ENCODE results near the gene PTPRD. TPM values are rescaled to one million over a fixed set of nuclear protein-coding genes. Genes with fewer than 3 reads are reported as not detected.
"Not testable (repeated sequence)": the region's sequence is repeated elsewhere in the genome, so short reads cannot be mapped to it uniquely, and the experiment has no call there.

PTPRD gene
- total and polyA plus RNA-seq, 2 donors: 2.2 to 13.5 TPM

DNA sequence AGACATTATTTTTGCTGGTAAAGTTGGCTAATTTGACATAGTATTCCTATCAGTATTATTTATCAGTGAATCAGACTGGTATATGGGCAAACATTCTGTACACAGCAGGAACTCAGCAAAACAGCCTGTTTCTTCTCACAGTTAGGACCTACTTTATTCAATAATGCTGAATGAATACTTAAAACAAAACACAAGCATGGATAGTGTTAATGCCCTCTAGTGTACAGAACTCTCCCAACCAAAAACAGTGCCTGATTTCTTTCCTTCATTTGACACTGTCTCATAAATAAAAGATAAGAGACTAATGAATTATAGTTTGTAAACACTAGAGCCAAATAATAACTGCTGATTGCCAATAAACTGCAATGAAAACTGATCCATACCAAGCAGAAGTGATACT lies 1113.3 kb downstream of the PTPRD start:
- Histone ChIP-seq H3K27me3 (ENCODE audit: control insufficient read depth in 2 of 2, insufficient read depth in 1 of 2, low read length in 1 of 2) (no peaks in the 10 kb centered on the region), H3K4me3 (ENCODE audit: low read length in 2 of 2) (no peak overlapping the region), H3K9me3 (ENCODE audit: control insufficient read depth in 2 of 2, insufficient read depth in 1 of 2, low read length in 1 of 2) (peaks cover 0 to 7% of the 10 kb centered on the region in 2 donors), H3K27ac (ENCODE audit: low read depth in 1 of 2, low read length in 1 of 2) (no peak overlapping the region), H3K36me3 (ENCODE audit: control insufficient read depth in 2 of 2, insufficient read depth in 2 of 2, low read length in 1 of 2) (no peaks in the 10 kb centered on the region), H3K4me1 (ENCODE audit: control insufficient read depth in 2 of 2, insufficient read depth in 2 of 2, low read length in 2 of 2) (no peaks in the 10 kb centered on the region)
- no peak for DNase-seq (ENCODE audit: low read depth in 6 of 9, low spot score in 9 of 9)

DNA sequence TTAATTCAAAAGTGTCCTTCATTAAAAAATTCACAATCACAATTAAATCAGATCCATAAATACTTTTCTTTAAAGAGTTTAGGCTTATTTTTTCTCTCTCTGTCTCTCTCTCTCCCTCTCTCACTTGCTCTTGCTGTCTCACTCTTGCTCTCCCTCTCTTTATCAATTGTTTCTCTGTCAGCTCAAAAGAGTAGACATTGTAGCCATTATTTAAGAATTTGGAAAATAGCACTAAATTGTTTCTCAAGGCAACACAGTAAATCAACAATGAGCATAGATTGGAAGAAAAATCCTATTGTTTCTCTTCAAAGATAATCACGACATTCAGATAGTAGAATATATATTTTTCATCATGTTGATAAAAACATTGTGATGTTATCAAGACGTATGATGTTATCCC lies 1114.0 kb downstream of the PTPRD start:
- H3K27me3 ChIP-seq (ENCODE audit: control insufficient read depth in 2 of 2, insufficient read depth in 1 of 2, low read length in 1 of 2): no peaks in the 10 kb centered on the region
- H3K4me3 ChIP-seq (ENCODE audit: low read length in 2 of 2): no peak overlapping the region
- H3K4me1 ChIP-seq (ENCODE audit: control insufficient read depth in 2 of 2, insufficient read depth in 2 of 2, low read length in 2 of 2): no peaks in the 10 kb centered on the region
- H3K9me3 ChIP-seq (ENCODE audit: control insufficient read depth in 2 of 2, insufficient read depth in 1 of 2, low read length in 1 of 2): peaks cover 0 to 7% of the 10 kb centered on the region in 2 donors
- no peaks in the 10 kb centered on the region for H3K36me3 ChIP-seq (ENCODE audit: control insufficient read depth in 2 of 2, insufficient read depth in 2 of 2, low read length in 1 of 2)
- WGBS: 82% methylated on average over 2 of the region's 2 CpGs
- no peak overlapping the region for H3K27ac ChIP-seq (ENCODE audit: low read depth in 1 of 2, low read length in 1 of 2)
- DNase-seq (ENCODE audit: low read depth in 6 of 9, low spot score in 9 of 9): no peak

DNA sequence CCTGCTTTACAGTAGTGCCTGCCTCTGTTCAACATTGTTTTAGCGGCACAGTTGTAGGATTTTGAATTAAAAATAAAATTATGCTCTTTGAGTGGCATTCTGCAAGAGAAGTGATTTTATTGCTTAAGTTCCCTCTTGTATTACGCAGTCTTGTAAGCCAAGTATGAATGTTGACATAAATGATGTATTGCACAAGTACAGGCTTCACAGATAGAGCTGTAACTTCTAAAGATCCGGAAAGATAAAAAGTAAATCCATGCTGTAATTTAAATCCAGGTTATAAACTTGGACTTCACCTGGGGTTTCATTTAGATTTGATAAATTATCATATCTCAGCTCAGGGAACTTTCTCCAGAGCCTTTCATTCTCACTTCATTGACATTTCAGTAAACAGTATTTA lies 1114.7 kb downstream of the PTPRD start:
- no peaks in the 10 kb centered on the region for H3K36me3 ChIP-seq (ENCODE audit: control insufficient read depth in 2 of 2, insufficient read depth in 2 of 2, low read length in 1 of 2)
- DNase-seq (ENCODE audit: low read depth in 6 of 9, low spot score in 9 of 9): no peak
- H3K27me3 ChIP-seq (ENCODE audit: control insufficient read depth in 2 of 2, insufficient read depth in 1 of 2, low read length in 1 of 2): no peaks in the 10 kb centered on the region
- H3K27ac ChIP-seq (ENCODE audit: low read depth in 1 of 2, low read length in 1 of 2): no peak overlapping the region
- H3K4me1 ChIP-seq (ENCODE audit: control insufficient read depth in 2 of 2, insufficient read depth in 2 of 2, low read length in 2 of 2): no peaks in the 10 kb centered on the region
- 84% methylated on average over 3 of the region's 3 CpGs for WGBS
- peaks cover 0 to 7% of the 10 kb centered on the region in 2 donors for H3K9me3 ChIP-seq (ENCODE audit: control insufficient read depth in 2 of 2, insufficient read depth in 1 of 2, low read length in 1 of 2)
- no peak overlapping the region for H3K4me3 ChIP-seq (ENCODE audit: low read length in 2 of 2)

DNA sequence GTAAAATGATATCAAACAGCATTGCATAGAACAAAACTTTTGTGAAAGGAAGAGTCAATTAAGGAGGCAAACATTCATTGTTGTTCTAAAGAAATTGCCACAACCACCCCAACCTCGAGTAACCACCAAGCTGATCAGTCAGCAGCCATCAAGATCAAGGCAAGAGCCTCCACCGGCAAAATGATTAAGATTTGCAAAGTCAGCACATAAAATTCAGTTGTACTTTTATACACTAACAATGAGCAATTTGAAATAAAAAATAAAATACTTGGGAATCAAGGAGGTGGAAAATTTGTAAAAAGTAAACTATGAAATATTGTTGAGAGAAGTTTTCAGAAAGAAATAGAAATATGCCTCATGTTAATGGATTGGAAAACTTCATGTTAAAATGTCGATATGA lies 1118.5 kb downstream of the PTPRD start:
- 49% methylated on average over 3 of the region's 3 CpGs for WGBS
- Histone ChIP-seq H3K36me3 (ENCODE audit: control insufficient read depth in 2 of 2, insufficient read depth in 2 of 2, low read length in 1 of 2) (no peaks in the 10 kb centered on the region), H3K9me3 (ENCODE audit: control insufficient read depth in 2 of 2, insufficient read depth in 1 of 2, low read length in 1 of 2) (peaks cover 0 to 7% of the 10 kb centered on the region in 2 donors), H3K4me3 (ENCODE audit: low read length in 2 of 2) (no peak overlapping the region), H3K27me3 (ENCODE audit: control insufficient read depth in 2 of 2, insufficient read depth in 1 of 2, low read length in 1 of 2) (no peaks in the 10 kb centered on the region), H3K4me1 (ENCODE audit: control insufficient read depth in 2 of 2, insufficient read depth in 2 of 2, low read length in 2 of 2) (no peaks in the 10 kb centered on the region), H3K27ac (ENCODE audit: low read depth in 1 of 2, low read length in 1 of 2) (no peak overlapping the region)
- no peak for DNase-seq (ENCODE audit: low read depth in 6 of 9, low spot score in 9 of 9)

DNA sequence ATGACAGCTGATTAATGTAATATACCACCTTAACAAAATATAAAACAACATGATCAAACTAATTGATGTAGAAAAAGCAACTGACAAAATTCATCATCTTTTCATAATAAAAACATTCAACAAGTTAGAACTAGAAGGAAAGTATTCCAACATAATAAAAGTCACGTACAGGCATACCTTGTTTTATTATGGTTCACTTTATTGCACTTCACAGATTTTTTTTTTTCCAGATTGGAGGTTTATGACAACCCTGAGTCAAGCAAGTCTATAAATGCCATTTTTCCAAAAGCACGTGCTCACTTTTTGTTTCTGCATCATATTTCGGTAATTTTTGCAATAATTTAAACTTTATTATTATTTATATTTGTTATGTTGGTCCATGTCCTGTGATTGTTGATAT lies 1120.3 kb downstream of the PTPRD start:
- 92% methylated on average over 3 of the region's 3 CpGs for WGBS
- Histone ChIP-seq H3K4me3 (ENCODE audit: low read length in 2 of 2) (no peak overlapping the region), H3K27me3 (ENCODE audit: control insufficient read depth in 2 of 2, insufficient read depth in 1 of 2, low read length in 1 of 2) (no peaks in the 10 kb centered on the region), H3K27ac (ENCODE audit: low read depth in 1 of 2, low read length in 1 of 2) (no peak overlapping the region), H3K4me1 (ENCODE audit: control insufficient read depth in 2 of 2, insufficient read depth in 2 of 2, low read length in 2 of 2) (no peaks in the 10 kb centered on the region), H3K36me3 (ENCODE audit: control insufficient read depth in 2 of 2, insufficient read depth in 2 of 2, low read length in 1 of 2) (no peaks in the 10 kb centered on the region), H3K9me3 (ENCODE audit: control insufficient read depth in 2 of 2, insufficient read depth in 1 of 2, low read length in 1 of 2) (peaks cover 0 to 7% of the 10 kb centered on the region in 2 donors)
- DNase-seq (ENCODE audit: low read depth in 6 of 9, low spot score in 9 of 9): no peak

DNA sequence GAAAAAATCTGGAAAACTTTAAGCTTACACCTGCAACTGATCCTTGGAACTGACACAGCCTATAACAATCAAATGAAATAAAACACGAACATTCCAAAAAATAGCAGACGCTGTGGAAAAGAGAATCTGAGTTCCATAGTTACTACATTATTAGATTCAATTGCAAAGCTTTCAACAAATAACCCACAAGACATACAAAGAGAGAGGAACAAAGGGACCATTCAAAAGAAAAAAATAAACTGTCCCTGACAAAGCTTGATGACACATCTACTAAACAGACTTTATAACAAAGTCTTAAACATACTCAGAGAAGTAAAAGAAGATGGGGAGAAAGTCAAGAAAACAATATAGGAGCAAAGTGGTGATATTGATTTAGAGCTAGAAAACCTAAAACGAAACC lies 1123.6 kb downstream of the PTPRD start:
- Histone ChIP-seq H3K27ac (ENCODE audit: low read depth in 1 of 2, low read length in 1 of 2) (no peak overlapping the region), H3K27me3 (ENCODE audit: control insufficient read depth in 2 of 2, insufficient read depth in 1 of 2, low read length in 1 of 2) (no peaks in the 10 kb centered on the region), H3K4me1 (ENCODE audit: control insufficient read depth in 2 of 2, insufficient read depth in 2 of 2, low read length in 2 of 2) (no peaks in the 10 kb centered on the region), H3K9me3 (ENCODE audit: control insufficient read depth in 2 of 2, insufficient read depth in 1 of 2, low read length in 1 of 2) (no peaks in the 10 kb centered on the region), H3K4me3 (ENCODE audit: low read length in 2 of 2) (no peak overlapping the region), H3K36me3 (ENCODE audit: control insufficient read depth in 2 of 2, insufficient read depth in 2 of 2, low read length in 1 of 2) (no peaks in the 10 kb centered on the region)
- 94% methylated on average over 3 of the region's 3 CpGs for WGBS
- no peak for DNase-seq (ENCODE audit: low read depth in 6 of 9, low spot score in 9 of 9)

DNA sequence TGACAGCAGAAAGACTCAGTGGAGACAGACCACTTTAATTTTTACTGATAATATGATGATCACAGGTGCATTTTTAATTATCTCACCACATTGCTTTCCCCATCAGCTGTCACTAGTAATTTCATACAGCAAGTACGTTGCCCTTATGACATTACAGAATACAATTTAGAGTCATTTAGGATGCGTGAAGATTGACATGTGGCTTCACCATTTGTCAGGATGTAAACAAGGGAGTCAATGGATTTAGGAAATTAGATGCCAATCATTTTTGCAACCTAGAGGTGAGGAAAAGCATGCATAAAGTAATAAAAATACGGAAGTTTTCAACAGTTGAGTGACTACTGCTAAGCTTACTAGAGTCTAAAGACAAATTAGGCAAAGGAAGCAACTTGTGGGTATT lies 1129.6 kb downstream of the PTPRD start:
- Histone ChIP-seq H3K9me3 (ENCODE audit: control insufficient read depth in 2 of 2, insufficient read depth in 1 of 2, low read length in 1 of 2) (no peaks in the 10 kb centered on the region), H3K27me3 (ENCODE audit: control insufficient read depth in 2 of 2, insufficient read depth in 1 of 2, low read length in 1 of 2) (no peaks in the 10 kb centered on the region), H3K4me1 (ENCODE audit: control insufficient read depth in 2 of 2, insufficient read depth in 2 of 2, low read length in 2 of 2) (no peaks in the 10 kb centered on the region), H3K36me3 (ENCODE audit: control insufficient read depth in 2 of 2, insufficient read depth in 2 of 2, low read length in 1 of 2) (no peaks in the 10 kb centered on the region), H3K27ac (ENCODE audit: low read depth in 1 of 2, low read length in 1 of 2) (no peak overlapping the region), H3K4me3 (ENCODE audit: low read length in 2 of 2) (no peak overlapping the region)
- no peak for DNase-seq (ENCODE audit: low read depth in 6 of 9, low spot score in 9 of 9)
- 65% methylated on average over 3 of the region's 3 CpGs for WGBS

DNA sequence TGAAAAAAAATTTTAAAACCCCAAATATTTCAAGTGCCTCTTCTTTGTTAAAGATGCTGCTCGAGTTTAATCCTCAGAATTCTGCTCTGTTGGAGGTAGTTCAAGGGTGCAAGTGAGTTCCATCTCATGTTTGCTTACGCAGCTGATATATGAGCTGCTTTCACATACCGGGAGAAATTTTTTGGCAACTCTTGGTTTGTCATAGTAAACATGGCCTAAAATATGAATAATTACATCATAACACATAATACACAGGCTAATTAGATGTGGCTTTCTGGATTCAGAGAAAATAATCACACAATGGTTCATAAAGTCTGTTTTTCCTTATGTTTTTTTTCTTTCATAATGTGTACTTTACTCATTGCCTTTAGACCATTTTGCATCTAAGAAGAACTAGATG lies 1134.1 kb downstream of the PTPRD start:
- Histone ChIP-seq H3K27me3 (ENCODE audit: control insufficient read depth in 2 of 2, insufficient read depth in 1 of 2, low read length in 1 of 2) (no peaks in the 10 kb centered on the region), H3K27ac (ENCODE audit: low read depth in 1 of 2, low read length in 1 of 2) (no peak overlapping the region), H3K4me1 (ENCODE audit: control insufficient read depth in 2 of 2, insufficient read depth in 2 of 2, low read length in 2 of 2) (no peaks in the 10 kb centered on the region), H3K9me3 (ENCODE audit: control insufficient read depth in 2 of 2, insufficient read depth in 1 of 2, low read length in 1 of 2) (peaks cover 0 to 3% of the 10 kb centered on the region in 2 donors), H3K4me3 (ENCODE audit: low read length in 2 of 2) (no peak overlapping the region), H3K36me3 (ENCODE audit: control insufficient read depth in 2 of 2, insufficient read depth in 2 of 2, low read length in 1 of 2) (no peaks in the 10 kb centered on the region)
- no peak for DNase-seq (ENCODE audit: low read depth in 6 of 9, low spot score in 9 of 9)
- 78% methylated on average over 3 of the region's 3 CpGs for WGBS

DNA sequence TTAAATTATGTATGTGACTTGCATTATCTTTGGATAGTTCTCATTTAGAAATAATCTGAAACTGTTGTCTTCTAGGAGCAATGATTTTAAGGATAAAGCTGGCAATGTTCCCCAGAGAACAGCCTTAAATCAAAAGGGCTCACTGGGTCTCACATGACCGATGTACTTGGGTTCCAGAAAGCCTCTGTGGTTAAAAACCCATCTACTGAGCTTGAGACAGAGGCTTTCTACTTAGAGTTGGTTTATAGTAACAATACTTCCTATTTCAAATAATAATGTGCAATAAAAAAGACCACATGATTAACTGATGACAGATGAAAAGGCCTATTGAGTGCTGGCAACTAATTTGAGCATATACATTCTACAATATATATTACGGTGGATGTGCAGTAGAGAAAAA lies 1143.5 kb downstream of the PTPRD start:
- H3K4me3 ChIP-seq (ENCODE audit: low read length in 2 of 2): no peak overlapping the region
- WGBS: 90% methylated on average over 2 of the region's 2 CpGs
- no peak for DNase-seq (ENCODE audit: low read depth in 6 of 9, low spot score in 9 of 9)

DNA sequence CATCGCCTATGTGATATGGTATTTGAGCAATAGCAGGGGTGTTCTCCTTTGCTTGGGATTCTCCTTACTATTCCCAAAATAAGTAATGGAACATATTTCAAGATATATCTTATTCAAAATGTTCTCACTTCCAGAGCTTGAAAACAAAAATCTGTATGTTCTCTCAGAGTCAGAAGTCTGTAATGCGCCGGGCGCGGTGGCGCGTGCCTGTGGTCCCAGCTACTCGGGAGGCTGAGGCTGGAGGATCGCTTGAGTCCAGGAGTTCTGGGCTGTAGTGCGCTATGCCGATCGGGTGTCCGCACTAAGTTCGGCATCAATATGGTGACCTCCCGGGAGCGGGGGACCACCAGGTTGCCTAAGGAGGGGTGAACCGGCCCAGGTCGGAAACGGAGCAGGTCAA lies 1170.9 kb downstream of the PTPRD start:
- not testable (repeated sequence) for DNase-seq (ENCODE audit: low read depth in 6 of 9, low spot score in 9 of 9); H3K36me3 ChIP-seq (ENCODE audit: control insufficient read depth in 2 of 2, insufficient read depth in 2 of 2, low read length in 1 of 2); H3K27ac ChIP-seq (ENCODE audit: low read depth in 1 of 2, low read length in 1 of 2); H3K9me3 ChIP-seq (ENCODE audit: control insufficient read depth in 2 of 2, insufficient read depth in 1 of 2, low read length in 1 of 2); H3K4me1 ChIP-seq (ENCODE audit: control insufficient read depth in 2 of 2, insufficient read depth in 2 of 2, low read length in 2 of 2); H3K27me3 ChIP-seq (ENCODE audit: control insufficient read depth in 2 of 2, insufficient read depth in 1 of 2, low read length in 1 of 2); H3K4me3 ChIP-seq (ENCODE audit: low read length in 2 of 2)
- over 99% methylated on average over 13 of the region's 19 CpGs for WGBS

More for the DNA sequence above, 1143.5 kb downstream of the PTPRD start:
- Histone ChIP-seq H3K36me3 (ENCODE audit: control insufficient read depth in 2 of 2, insufficient read depth in 2 of 2, low read length in 1 of 2) (no peaks in the 10 kb centered on the region), H3K4me1 (ENCODE audit: control insufficient read depth in 2 of 2, insufficient read depth in 2 of 2, low read length in 2 of 2) (no peaks in the 10 kb centered on the region), H3K27me3 (ENCODE audit: control insufficient read depth in 2 of 2, insufficient read depth in 1 of 2, low read length in 1 of 2) (no peaks in the 10 kb centered on the region), H3K9me3 (ENCODE audit: control insufficient read depth in 2 of 2, insufficient read depth in 1 of 2, low read length in 1 of 2) (no peaks in the 10 kb centered on the region), H3K27ac (ENCODE audit: low read depth in 1 of 2, low read length in 1 of 2) (no peak overlapping the region)

All from thymus (tissue), 11 donors.